Rectal smooth muscle tissue (tissue), 1 donor: ENCODE results near the gene KCNF1.

Experiments
- H3K27ac ChIP-seq: one replicate; pipeline ENCODE4 v1.7.0; 2013; ENCODE audit warnings: low read depth, low read length, inconsistent platforms
- H3K27me3 ChIP-seq: one replicate; pipeline ENCODE4 v1.7.0; 2013; ENCODE audit warnings: low read length; ENCODE audit not compliant: control insufficient read depth, insufficient read depth
- H3K36me3 ChIP-seq: one replicate; pipeline ENCODE4 v1.7.0; 2013; ENCODE audit warnings: low read length; ENCODE audit not compliant: control insufficient read depth, insufficient read depth
- H3K4me1 ChIP-seq: one replicate; pipeline ENCODE4 v1.7.0; 2013; ENCODE audit warnings: low read length; ENCODE audit not compliant: control insufficient read depth, insufficient read depth
- H3K4me3 ChIP-seq: one replicate; pipeline ENCODE4 v1.7.0; 2013; ENCODE audit warnings: low read length
- H3K9ac ChIP-seq: one replicate; pipeline ENCODE4 v1.7.0; 2013; ENCODE audit warnings: low read length

The KCNF1 gene

DNA sequence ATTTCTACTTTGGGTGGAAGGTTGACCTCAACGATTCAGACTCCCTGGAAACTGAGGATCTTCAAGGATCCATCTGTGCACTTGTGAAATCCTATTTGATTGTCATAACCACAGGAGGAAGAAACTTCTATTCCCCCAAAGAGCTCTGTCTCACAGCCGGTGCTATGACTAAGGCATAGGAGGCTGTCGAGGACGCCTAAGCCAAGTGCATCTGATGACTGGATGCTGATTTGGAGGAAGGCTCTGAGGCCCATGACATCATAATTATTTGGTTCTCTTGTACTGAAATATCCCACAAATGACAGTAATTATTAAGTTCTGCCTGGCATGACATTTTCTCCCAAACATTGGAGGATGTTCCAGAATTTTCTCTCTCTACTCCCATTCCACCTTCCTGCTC lies 13.8 kb upstream of the KCNF1 start:
- no peak overlapping the region for H3K27ac ChIP-seq
- H3K27me3 ChIP-seq = no peaks in the 10 kb centered on the region
- H3K9ac ChIP-seq = no peak overlapping the region
- no peak overlapping the region for H3K4me3 ChIP-seq
- no peaks in the 10 kb centered on the region for H3K36me3 ChIP-seq
- H3K4me1 ChIP-seq = no peaks in the 10 kb centered on the region

- H3K27me3 ChIP-seq = no peaks in the 10 kb centered on the region
- H3K9ac ChIP-seq = no peak overlapping the region
- H3K27ac ChIP-seq = no peak overlapping the region
- H3K36me3 ChIP-seq = no peaks in the 10 kb centered on the region
- H3K4me3 ChIP-seq = no peak overlapping the region
- no peaks in the 10 kb centered on the region for H3K4me1 ChIP-seq
Observed at GRCh38 chr2:10900216-10901109, 11.3 kb upstream of the KCNF1 start.

GRCh38 chr2:10901160-10901939 lies 10.4 kb upstream of the KCNF1 start:
- H3K4me1 ChIP-seq = no peaks in the 10 kb centered on the region
- H3K36me3 ChIP-seq = no peaks in the 10 kb centered on the region
- H3K4me3 ChIP-seq = no peak overlapping the region
- no peak overlapping the region for H3K9ac ChIP-seq
- no peak overlapping the region for H3K27ac ChIP-seq
- H3K27me3 ChIP-seq = no peaks in the 10 kb centered on the region

DNA sequence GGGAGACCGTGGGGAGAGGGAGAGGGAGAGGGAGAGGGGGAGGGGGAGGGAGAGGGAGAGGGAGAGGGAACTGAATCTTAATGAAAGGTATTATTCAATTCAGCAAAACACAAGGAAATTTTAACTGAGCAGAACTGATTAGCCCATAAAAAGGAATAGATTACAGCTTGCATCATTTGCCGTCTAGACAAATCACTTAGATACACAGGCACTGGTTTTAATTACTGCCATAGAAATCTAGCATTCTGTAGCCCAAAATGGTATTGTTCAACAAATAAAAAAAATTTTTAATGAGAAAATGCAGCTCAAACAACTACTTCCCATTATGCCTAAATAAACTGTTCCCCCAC lies 7.9 kb upstream of the KCNF1 start:
- no peaks in the 10 kb centered on the region for H3K36me3 ChIP-seq
- no peak overlapping the region for H3K9ac ChIP-seq
- H3K4me3 ChIP-seq = no peak overlapping the region
- no peak overlapping the region for H3K27ac ChIP-seq
- H3K27me3 ChIP-seq = no peaks in the 10 kb centered on the region
- no peaks in the 10 kb centered on the region for H3K4me1 ChIP-seq

GRCh38 chr2:10904455-10904854 lies 7.3 kb upstream of the KCNF1 start:
- Histone ChIP-seq H3K9ac (no peak overlapping the region), H3K4me1 (no peaks in the 10 kb centered on the region), H3K27ac (no peak overlapping the region), H3K4me3 (no peak overlapping the region), H3K36me3 (no peaks in the 10 kb centered on the region), H3K27me3 (no peaks in the 10 kb centered on the region)

GRCh38 chr2:10905006-10905861 lies 6.5 kb upstream of the KCNF1 start:
- Histone ChIP-seq H3K36me3 (no peaks in the 10 kb centered on the region), H3K4me1 (no peaks in the 10 kb centered on the region), H3K9ac (no peak overlapping the region), H3K27me3 (no peaks in the 10 kb centered on the region), H3K27ac (no peak overlapping the region), H3K4me3 (no peak overlapping the region)

- Histone ChIP-seq H3K27ac (no peak overlapping the region), H3K4me3 (no peak overlapping the region), H3K36me3 (no peaks in the 10 kb centered on the region), H3K4me1 (no peaks in the 10 kb centered on the region), H3K9ac (no peak overlapping the region), H3K27me3 (no peaks in the 10 kb centered on the region)
Observed at GRCh38 chr2:10905862-10906143, 5.9 kb upstream of the KCNF1 start.

DNA sequence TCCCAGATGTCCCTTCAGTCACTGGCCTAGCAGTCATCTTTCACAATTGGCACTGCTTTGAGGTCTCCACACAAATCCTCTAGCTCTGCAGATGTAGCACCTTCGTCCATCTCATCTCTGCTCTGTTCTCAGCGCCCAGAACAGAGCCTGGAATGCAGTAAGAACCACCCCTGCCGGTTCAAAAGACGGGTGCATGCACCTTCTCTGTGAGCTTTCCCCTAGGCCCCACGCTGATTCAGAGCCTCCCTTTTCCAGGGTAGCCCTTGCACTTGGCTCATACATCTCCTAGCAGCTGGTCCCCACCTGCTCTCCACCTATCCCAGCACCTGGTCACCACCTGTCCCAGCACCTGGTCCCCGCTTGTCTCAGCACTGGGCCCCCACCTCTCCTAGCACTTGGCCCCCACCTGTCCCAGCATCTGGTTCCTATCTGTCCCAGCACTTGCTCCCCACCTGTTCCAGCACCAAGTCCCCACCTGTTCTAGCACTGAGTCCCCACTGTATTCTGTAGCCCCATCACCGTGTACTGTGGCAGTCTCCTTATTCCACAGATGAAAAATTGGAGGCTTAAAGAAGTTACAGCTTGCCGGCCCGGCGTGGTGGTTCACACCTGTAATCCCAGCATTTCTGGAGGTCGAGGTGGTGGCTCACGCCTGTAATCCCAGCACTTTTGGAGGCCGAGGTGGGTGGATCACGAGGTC lies 4.7 kb upstream of the KCNF1 start:
- Histone ChIP-seq H3K27ac (no peak overlapping the region), H3K9ac (no peak overlapping the region), H3K27me3 (no peaks in the 10 kb centered on the region), H3K36me3 (no peaks in the 10 kb centered on the region), H3K4me1 (no peaks in the 10 kb centered on the region), H3K4me3 (no peak overlapping the region)

DNA sequence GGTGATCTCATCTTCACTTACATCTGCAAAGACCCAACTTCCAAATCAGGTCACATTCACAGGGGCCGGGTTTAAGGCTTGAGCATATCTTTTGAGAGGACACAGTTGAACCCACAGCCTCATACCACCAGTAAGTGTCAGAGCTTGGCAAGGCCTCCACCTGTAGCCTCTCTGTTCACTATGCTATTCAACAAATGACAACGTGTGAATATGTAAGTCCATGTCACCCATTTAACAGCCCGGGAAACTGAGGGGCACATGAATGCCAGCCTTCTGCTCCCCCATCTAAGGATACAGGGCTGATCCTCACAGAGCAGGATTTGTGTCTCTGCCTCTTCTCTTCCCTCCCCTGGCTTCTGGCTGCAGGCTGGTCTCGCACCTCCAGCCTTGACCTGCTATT lies 3.5 kb upstream of the KCNF1 start:
- no peak overlapping the region for H3K27ac ChIP-seq
- peaks cover 7% of the 10 kb centered on the region for H3K27me3 ChIP-seq
- H3K4me1 ChIP-seq = no peaks in the 10 kb centered on the region
- H3K4me3 ChIP-seq = no peak overlapping the region
- H3K36me3 ChIP-seq = no peaks in the 10 kb centered on the region
- no peak overlapping the region for H3K9ac ChIP-seq

GRCh38 chr2:10909050-10909995 lies 2.4 kb upstream of the KCNF1 start:
- no peak overlapping the region for H3K4me3 ChIP-seq
- H3K9ac ChIP-seq = no peak overlapping the region
- H3K27ac ChIP-seq = no peak overlapping the region
- peaks cover 17% of the 10 kb centered on the region for H3K27me3 ChIP-seq
- H3K4me1 ChIP-seq = no peaks in the 10 kb centered on the region
- no peaks in the 10 kb centered on the region for H3K36me3 ChIP-seq

DNA sequence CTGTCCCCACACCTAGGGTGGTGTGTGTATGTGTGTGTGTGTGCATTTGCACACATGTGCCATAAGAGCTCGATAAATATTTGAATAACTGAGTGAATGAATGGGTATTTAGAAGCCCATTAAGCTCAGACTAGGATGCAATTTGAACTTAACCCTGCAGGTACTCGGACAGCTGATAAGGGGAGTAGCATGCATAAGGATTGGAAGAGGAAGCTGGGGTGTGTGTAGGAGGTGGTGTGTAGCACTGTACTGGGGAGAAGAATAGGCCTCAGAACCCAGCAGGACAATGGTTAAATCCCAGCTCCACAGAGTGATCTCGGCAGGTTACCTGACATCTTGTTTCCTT lies 1.8 kb upstream of the KCNF1 start:
- Histone ChIP-seq H3K27ac (no peak overlapping the region), H3K9ac (no peak overlapping the region), H3K36me3 (no peaks in the 10 kb centered on the region), H3K4me1 (no peaks in the 10 kb centered on the region), H3K27me3 (peaks cover 19% of the 10 kb centered on the region), H3K4me3 (no peak overlapping the region)
